ENCODE data around the gene TAMALIN. TPM values are rescaled to one million over a fixed set of nuclear protein-coding genes. Genes with fewer than 3 reads are reported as not detected.

Gene TAMALIN
- total and polyA plus RNA-seq, 2 of the 4 experiments (the other 2 are of a cell fraction), result 2.7 to 5.3 TPM

DNA sequence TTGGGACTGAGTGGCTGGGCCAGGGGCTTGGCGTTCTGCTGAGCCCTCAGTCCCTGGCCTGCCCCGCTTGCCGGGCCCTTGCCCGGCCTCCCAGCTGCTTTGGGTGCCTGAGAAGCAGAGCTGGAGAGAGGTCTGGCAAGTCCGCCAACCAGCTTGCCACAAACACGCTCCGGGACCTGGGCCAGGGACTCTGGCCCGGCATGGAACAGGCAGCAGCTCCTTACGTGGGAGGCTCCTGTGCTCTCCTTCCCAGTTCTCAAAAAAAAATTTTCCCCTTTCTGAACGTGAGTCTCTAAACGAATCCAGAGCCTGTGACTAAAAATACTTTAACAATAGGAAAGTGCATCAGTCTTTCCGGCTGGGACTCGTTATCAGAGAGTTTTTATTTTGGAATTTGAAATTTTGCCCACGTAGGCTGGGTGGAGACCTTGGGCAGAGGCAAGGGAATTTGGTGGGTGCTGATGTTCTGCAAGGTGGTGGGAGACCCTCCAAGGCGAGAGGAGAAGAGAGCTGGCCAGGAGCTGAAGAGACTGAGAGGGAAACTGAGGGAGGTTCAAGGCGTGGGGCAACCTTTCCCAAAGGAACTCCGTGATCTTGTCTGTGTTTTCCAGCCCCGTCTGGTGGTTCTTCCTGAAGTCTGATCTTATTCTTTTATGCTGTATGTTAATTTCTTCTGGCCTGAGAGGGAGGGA is 37.7 kb downstream of the TAMALIN start:
- Histone ChIP-seq H3K4ac (ENCODE audit: low read depth, low read length) (no peak overlapping the region), H3K36me3 (ENCODE audit: control insufficient read depth, insufficient read depth, low read length) (peaks cover 3% of the 10 kb centered on the region; the same call in 1 of the 2 replicates), H3K9ac (ENCODE audit: low read depth, low read length) (no peak overlapping the region), H4K91ac (ENCODE audit: insufficient read depth, low read depth, low read length) (no peak overlapping the region), H3K23ac (ENCODE audit: low read depth, low read length) (no peak overlapping the region), H3K18ac (ENCODE audit: low read depth, low read length) (no peak overlapping the region), H3K79me1 (ENCODE audit: low read depth in 1 of 2, low read length in 2 of 2) (peaks cover 7 to 76% of the 10 kb centered on the region in 2 experiments; a peak in 3 of 4 replicates), H2AFZ (replicated peaks; ENCODE audit: low read length, poor library complexity) (no peak overlapping the region), H3K9me1 (ENCODE audit: insufficient read depth, low read length) (peaks cover 22% of the 10 kb centered on the region), H3K4me1 (ENCODE audit: control insufficient read depth, insufficient read depth, low read length) (no peaks in the 10 kb centered on the region), H4K8ac (ENCODE audit: low read depth in 2 of 2, low read length in 2 of 2) (no peak overlapping the region), H2BK120ac (ENCODE audit: low read depth, low read length) (no peak overlapping the region), H4K20me1 (ENCODE audit: insufficient read depth, low read length) (peaks cover 25% of the 10 kb centered on the region), H2BK15ac (ENCODE audit: low read depth, low read length) (no peak overlapping the region), H3K27me3 (ENCODE audit: control insufficient read depth, insufficient read depth, low read length) (no peaks in the 10 kb centered on the region), H3K56ac (ENCODE audit: extremely low read depth, insufficient read depth, low read length) (no peak overlapping the region), H2AK5ac (ENCODE audit: low read depth, low read length) (no peak overlapping the region), H3K14ac (replicated peaks; ENCODE audit: low read depth, low read length) (no peak overlapping the region), H3K4me3 (ENCODE audit: insufficient read depth, low read depth, low read length) (no peak overlapping the region), H2BK5ac (ENCODE audit: low read depth, low read length, poor library complexity, severe bottlenecking) (no peak overlapping the region), H4K5ac (ENCODE audit: low read depth, low read length) (no peak overlapping the region), H2BK20ac (ENCODE audit: low read depth, low read length) (no peak overlapping the region), H3K27ac (ENCODE audit: insufficient read depth, low read length) (no peak overlapping the region), H3K4me2 (ENCODE audit: low read depth, low read length) (no peak overlapping the region), H2AK9ac (replicated peaks; ENCODE audit: low read depth, low read length, poor library complexity) (no peak overlapping the region), H3K9me3 (ENCODE audit: control insufficient read depth, insufficient read depth, low read length) (no peaks in the 10 kb centered on the region)
- dilution Hi-C loops (cut with HindIII; ENCODE audit: low sequenced_read_pairs, unreplicated experiment), result no loop called here
- CTCF ChIA-PET, result no interaction called here
- intact Hi-C loops (cut with micrococcal nuclease), result no loop called here
- POLR2A ChIA-PET (ENCODE audit: unreplicated experiment), result no interaction called here
- in situ Hi-C loops (cut with MboI; ENCODE audit: low sequenced_read_pairs), result no loop called here
- no TSS peak for BruUV-seq (replicated peaks)
- WGBS, 2 experiments (ENCODE audit: extremely low coverage in 2 of 2, insufficient read length in 1 of 2), result 83% methylated on average over 7 of the region's 18 CpGs; no CpG with 5 or more reads in 1 of the 2 experiments
- ATAC-seq (ENCODE audit: low read depth) (no peak), DNase-seq (no peak)
- TF ChIP-seq MAZ (IDR thresholded peaks at IDR 0.05; ENCODE audit: borderline replicate concordance, low read depth, low read length), result no peak
- no peak for TF ChIP-seq MAFK (IDR thresholded peaks at IDR 0.05; ENCODE audit: low read depth, low read length)
- no peak for TF ChIP-seq RCOR1 (IDR thresholded peaks at IDR 0.05; ENCODE audit: insufficient replicate concordance, low read length)
- TF ChIP-seq POLR2A (IDR thresholded peaks at IDR 0.05; ENCODE audit: low read depth, low read length), result no peak
